Measurements from ENCODE around the gene TSSK1B.

Gene TSSK1B

GRCh38 chr5:113397046-113397445 lies 37.7 kb downstream of the TSSK1B start:
- no peak for DNase-seq

- DNase-seq = no peak
Observed at GRCh38 chr5:113394658-113395057, 40.1 kb downstream of the TSSK1B start.

GRCh38 chr5:113390224-113390623 lies 44.6 kb downstream of the TSSK1B start:
- DNase-seq = no peak

- no peak for DNase-seq
Observed at GRCh38 chr5:113389116-113389515, 45.7 kb downstream of the TSSK1B start.

- DNase-seq = no peak
Observed at GRCh38 chr5:113387844-113388243, 46.9 kb downstream of the TSSK1B start.

GRCh38 chr5:113384782-113385285 lies 50.0 kb downstream of the TSSK1B start:
- DNase-seq = no peak

- no peak for DNase-seq
Observed at GRCh38 chr5:113382731-113383130, 52.1 kb downstream of the TSSK1B start.
